Stimulated activated naive B cell treated with anti-CD40 and anti-IgM and Interleukin-4, amounts not matched to agents 10 μg/mL and 1 μg/mL and 100 μg/mL, for 72 hours (primary cell): ENCODE data around the gene TGIF2.

Experiments
- ATAC-seq, 2 donors: fragments of 150-1000 bp; cut with Tn5 transposase; replicated peaks; 2 replicates each; pipeline ENCODE4 v1.10.0; 2021; ENCODE audit warnings: moderate library complexity in 1 of 2
- DNase-seq: peaks from one replicate; pipeline ENCODE4 v3.0.0; 2021
- H3K27ac Mint-ChIP-seq: one replicate; pipeline ENCODE4 v1.8.0; 2022; ENCODE audit warnings: mild to moderate bottlenecking, mixed read lengths
- H3K27me3 Mint-ChIP-seq, 2 donors: one replicate each; pipeline ENCODE4 v1.8.0; 2022; ENCODE audit warnings: mixed read lengths in 2 of 2
- H3K36me3 Mint-ChIP-seq, 2 donors: one replicate each; pipeline ENCODE4 v1.8.0; 2022; ENCODE audit warnings: mixed read lengths in 2 of 2, mild to moderate bottlenecking in 1 of 2
- H3K4me1 Mint-ChIP-seq, 2 donors: one replicate each; pipeline ENCODE4 v1.8.0; 2022; ENCODE audit warnings: mixed read lengths in 2 of 2, mild to moderate bottlenecking in 1 of 2
- H3K4me3 Mint-ChIP-seq, 2 donors: one replicate each; pipeline ENCODE4 v1.8.0; 2022; ENCODE audit warnings: mild to moderate bottlenecking in 2 of 2, mixed read lengths in 2 of 2, moderate library complexity in 1 of 2
- H3K9me3 Mint-ChIP-seq, 2 donors: one replicate each; pipeline ENCODE4 v1.8.0; 2022; ENCODE audit warnings: mixed read lengths in 2 of 2, mild to moderate bottlenecking in 1 of 2

The TGIF2 gene

GRCh38 chr20:36573103-36573797 lies at the start of gene TGIF2:
TSS of gene TGIF2 (plus strand) at chr20:36573597. CDS start at chr20:36578775, 5,178 bp downstream.
- DNase-seq: peak; percentile 85
- peaks cover 27 to 36% of the 10 kb centered on the region in 2 donors for H3K4me1 Mint-ChIP-seq
- H3K4me3 Mint-ChIP-seq: peak within 1 kb of the TSS; percentile 86 to 91
- no peaks in the 10 kb centered on the region for H3K27me3 Mint-ChIP-seq
- ATAC-seq: peak; percentile 70 to 77
- H3K9me3 Mint-ChIP-seq: no peaks in the 10 kb centered on the region
- H3K27ac Mint-ChIP-seq: peak within 1 kb of the TSS; percentile 98
- H3K36me3 Mint-ChIP-seq: peaks cover 3 to 11% of the 10 kb centered on the region in 2 donors

- no peak for DNase-seq
- Mint-ChIP-seq H3K27me3 (no peaks in the 10 kb centered on the region), H3K4me1 (peaks cover 2 to 27% of the 10 kb centered on the region in 2 donors), H3K4me3 (no peak overlapping the region), H3K9me3 (no peaks in the 10 kb centered on the region), H3K27ac (no peak overlapping the region), H3K36me3 (peaks cover 20 to 50% of the 10 kb centered on the region in 2 donors)
- ATAC-seq: no peak
These were observed 47.6 kb upstream of the TGIF2 start for GRCh38 chr20:36525620-36526365.

GRCh38 chr20:36526521-36527011 lies 46.8 kb upstream of the TGIF2 start:
- peaks cover 2 to 25% of the 10 kb centered on the region in 2 donors for H3K4me1 Mint-ChIP-seq
- ATAC-seq: no peak
- no peak overlapping the region for H3K27ac Mint-ChIP-seq
- no peak overlapping the region for H3K4me3 Mint-ChIP-seq
- no peaks in the 10 kb centered on the region for H3K27me3 Mint-ChIP-seq
- DNase-seq: no peak
- H3K9me3 Mint-ChIP-seq: no peaks in the 10 kb centered on the region
- peaks cover 20 to 48% of the 10 kb centered on the region in 2 donors for H3K36me3 Mint-ChIP-seq

GRCh38 chr20:36527331-36528125 lies 45.9 kb upstream of the TGIF2 start:
- Mint-ChIP-seq H3K27me3 (no peaks in the 10 kb centered on the region), H3K27ac (peak overlapping the region; percentile 65), H3K9me3 (no peaks in the 10 kb centered on the region), H3K4me1 (peaks cover 2 to 18% of the 10 kb centered on the region in 2 donors), H3K4me3 (no peak overlapping the region), H3K36me3 (peaks cover 17 to 41% of the 10 kb centered on the region in 2 donors)
- ATAC-seq (no peak), DNase-seq (no peak)

GRCh38 chr20:36528176-36528874 lies 45.1 kb upstream of the TGIF2 start:
- H3K9me3 Mint-ChIP-seq: no peaks in the 10 kb centered on the region
- peaks cover 17 to 38% of the 10 kb centered on the region in 2 donors for H3K36me3 Mint-ChIP-seq
- H3K27ac Mint-ChIP-seq: peak overlapping the region; percentile 80
- no peaks in the 10 kb centered on the region for H3K27me3 Mint-ChIP-seq
- H3K4me1 Mint-ChIP-seq: peaks cover 0 to 10% of the 10 kb centered on the region in 2 donors
- DNase-seq: no peak
- no peak overlapping the region for H3K4me3 Mint-ChIP-seq
- no peak for ATAC-seq

- DNase-seq (no peak), ATAC-seq (no peak)
- Mint-ChIP-seq H3K36me3 (peaks cover 17 to 36% of the 10 kb centered on the region in 2 donors), H3K4me3 (no peak overlapping the region), H3K4me1 (peaks cover 0 to 11% of the 10 kb centered on the region in 2 donors), H3K27ac (no peak overlapping the region), H3K9me3 (no peaks in the 10 kb centered on the region), H3K27me3 (no peaks in the 10 kb centered on the region)
These were observed 44.5 kb upstream of the TGIF2 start for GRCh38 chr20:36528875-36529417.

GRCh38 chr20:36532388-36532787 lies 41.0 kb upstream of the TGIF2 start:
- H3K27me3 Mint-ChIP-seq: no peaks in the 10 kb centered on the region
- no peak for DNase-seq
- peaks cover 9 to 15% of the 10 kb centered on the region in 2 donors for H3K36me3 Mint-ChIP-seq

GRCh38 chr20:36532822-36533221 lies 40.6 kb upstream of the TGIF2 start:
- Mint-ChIP-seq H3K4me1 (peaks cover 0 to 11% of the 10 kb centered on the region in 2 donors), H3K9me3 (no peaks in the 10 kb centered on the region), H3K4me3 (no peak overlapping the region), H3K27ac (no peak overlapping the region), H3K27me3 (no peaks in the 10 kb centered on the region), H3K36me3 (peaks cover 5 to 10% of the 10 kb centered on the region in 2 donors)
- DNase-seq (no peak), ATAC-seq (no peak)

More at GRCh38 chr20:36532388-36532787, 41.0 kb upstream of the TGIF2 start:
- Mint-ChIP-seq H3K4me3 (no peak overlapping the region), H3K9me3 (no peaks in the 10 kb centered on the region), H3K4me1 (peaks cover 0 to 11% of the 10 kb centered on the region in 2 donors), H3K27ac (no peak overlapping the region)
- no peak for ATAC-seq

GRCh38 chr20:36538026-36538722 lies 35.2 kb upstream of the TGIF2 start:
- DNase-seq (no peak), ATAC-seq (no peak)
- no peaks in the 10 kb centered on the region for H3K36me3 Mint-ChIP-seq
- H3K27me3 Mint-ChIP-seq: no peaks in the 10 kb centered on the region
- H3K4me3 Mint-ChIP-seq: no peak overlapping the region
- no peak overlapping the region for H3K27ac Mint-ChIP-seq
- H3K9me3 Mint-ChIP-seq: no peaks in the 10 kb centered on the region
- peaks cover 5 to 34% of the 10 kb centered on the region in 2 donors for H3K4me1 Mint-ChIP-seq

- no peaks in the 10 kb centered on the region for H3K27me3 Mint-ChIP-seq
- H3K27ac Mint-ChIP-seq: peak overlapping the region; percentile 69
- ATAC-seq (no peak), DNase-seq (no peak)
- H3K36me3 Mint-ChIP-seq: no peaks in the 10 kb centered on the region
- H3K9me3 Mint-ChIP-seq: no peaks in the 10 kb centered on the region
- H3K4me1 Mint-ChIP-seq: peaks cover 5 to 39% of the 10 kb centered on the region in 2 donors
- H3K4me3 Mint-ChIP-seq: peak overlapping the region; percentile 44 to 79
These were observed 32.7 kb upstream of the TGIF2 start for GRCh38 chr20:36540551-36541211.

GRCh38 chr20:36541227-36541767 lies 32.1 kb upstream of the TGIF2 start, which contains the start of gene MYL9:
TSS of gene MYL9 (plus strand) at chr20:36541519. CDS start at chr20:36544885, 3,366 bp downstream.
- Mint-ChIP-seq H3K9me3 (no peaks in the 10 kb centered on the region), H3K4me3 (peak within 1 kb of the TSS; percentile 62 to 79), H3K36me3 (no peaks in the 10 kb centered on the region), H3K27ac (peak within 1 kb of the TSS; percentile 69), H3K27me3 (no peaks in the 10 kb centered on the region), H3K4me1 (peaks cover 9 to 45% of the 10 kb centered on the region in 2 donors)
- ATAC-seq (peak; percentile 72 to 80), DNase-seq (no peak)

GRCh38 chr20:36541768-36542488 lies 31.5 kb upstream of the TGIF2 start:
- Mint-ChIP-seq H3K27ac (no peak overlapping the region), H3K4me1 (peaks cover 9 to 51% of the 10 kb centered on the region in 2 donors), H3K36me3 (no peaks in the 10 kb centered on the region), H3K27me3 (no peaks in the 10 kb centered on the region), H3K9me3 (no peaks in the 10 kb centered on the region), H3K4me3 (peak overlapping the region; percentile 62 to 79)
- DNase-seq (no peak), ATAC-seq (peak; percentile 12 to 29)
